ENCODE measurements around the gene GPSM3. TPM values are rescaled to one million over a fixed set of nuclear protein-coding genes. Genes with fewer than 3 reads are reported as not detected.
A peak's percentile ranks its signal among the peaks of the same experiment; 100 is the strongest.

GPSM3 gene
- total and polyA plus RNA-seq, 2 donors (not counting 3 experiments of a cell fraction or from before 2014, with no cell fraction given): 19.5 to 21.6 TPM

DNA sequence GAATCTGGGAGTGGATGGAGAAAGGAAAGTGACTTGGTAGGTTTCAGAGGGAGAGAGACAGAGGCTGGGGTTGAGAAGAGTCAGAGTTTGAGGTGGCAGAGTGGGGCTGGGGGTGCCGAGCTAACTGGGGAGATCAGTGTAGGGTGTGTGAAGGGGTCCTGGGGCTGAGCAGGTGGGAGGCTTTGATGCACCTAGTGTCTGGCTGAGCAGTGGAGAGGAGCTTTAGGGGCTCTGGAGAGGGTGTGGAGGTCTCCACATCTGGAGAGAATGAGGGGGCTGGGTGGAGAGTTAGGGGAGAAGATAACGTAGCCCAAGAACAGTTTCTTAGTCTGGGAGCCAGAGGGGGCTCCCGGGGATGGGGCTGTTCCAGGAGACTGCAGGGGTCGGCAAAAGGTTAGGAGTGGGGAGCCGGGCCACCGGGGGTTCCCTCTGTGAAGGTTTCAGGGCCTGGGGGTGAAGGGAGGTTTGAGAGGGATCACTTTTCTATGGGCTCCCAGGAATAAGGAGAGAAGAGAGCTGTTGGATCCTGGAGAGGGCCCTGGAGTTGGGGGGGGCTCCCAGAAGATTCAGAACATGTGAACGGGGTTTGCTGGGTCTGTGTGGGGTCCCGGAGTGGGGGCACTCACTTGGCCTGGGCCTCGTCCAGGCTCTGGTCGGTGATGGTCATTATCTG, 3.2 kb downstream of the GPSM3 start:
- ChIA-PET POLR2A (no interaction called here), CTCF (interaction anchor here (1.1 to 1.4 kb wide), 2 partner anchors 60 to 61 kb away, joined by 3 to 4 read pairs; partner anchors contain the start of gene ATF6B)
- intact Hi-C loops (cut with micrococcal nuclease) (no loop called here), dilution Hi-C loops (cut with MboI; ENCODE audit: extremely low pct_ligation_motif_present, low sequenced_read_pairs) (no loop called here)
- no peaks in the 10 kb centered on the region for H3K9me1 ChIP-seq (replicated peaks; ENCODE audit: control insufficient read depth, extremely low read depth, insufficient read depth, low read length)
- no peak for TF ChIP-seq GATA2 (IDR thresholded peaks at IDR 0.05; ENCODE audit: insufficient read depth, insufficient read length, low read depth, low read length)
- TF ChIP-seq MAX (IDR thresholded peaks at IDR 0.05; ENCODE audit: insufficient read depth, insufficient read length): no peak
- H3K4me2 ChIP-seq (ENCODE audit: insufficient read depth, low read length): peak overlapping the region; percentile 89
- peak overlapping the region; percentile 32 to 83 (median 73) for H3K4me3 ChIP-seq (replicated peaks in 1 of 3; ENCODE audit: insufficient read depth in 1 of 3, low read depth in 1 of 3, low read length in 3 of 3)
- BruUV-seq (replicated peaks): TSS peak; percentile 4
- no peaks in the 10 kb centered on the region for H3K9me3 ChIP-seq (replicated peaks; ENCODE audit: control insufficient read depth, insufficient read depth, low read length)
- no peak overlapping the region for H2AFZ ChIP-seq (ENCODE audit: low read depth, low read length)
- DNase-seq (ENCODE audit: low read depth, low spot score) (no peak), FAIRE-seq (no peak)
- no peaks in the 10 kb centered on the region for H3K27me3 ChIP-seq (ENCODE audit: control insufficient read depth in 2 of 2, insufficient read depth in 2 of 2, low read length in 2 of 2)
- H3K79me2 ChIP-seq (ENCODE audit: control insufficient read depth, insufficient read depth, low read length): peaks cover 23% of the 10 kb centered on the region
- H3K9ac ChIP-seq (replicated peaks; ENCODE audit: extremely low read depth, insufficient read depth, low read length): peak overlapping the region; percentile 66
- H3K27ac ChIP-seq (ENCODE audit: insufficient read depth, low read depth, low read length): peak overlapping the region; percentile 51
- peaks cover 0 to 16% of the 10 kb centered on the region in 2 experiments for H3K36me3 ChIP-seq (ENCODE audit: control insufficient read depth in 2 of 2, extremely low read depth in 1 of 2, insufficient read depth in 2 of 2, low read length in 2 of 2)
- peaks cover 41% of the 10 kb centered on the region for H3K4me1 ChIP-seq (ENCODE audit: control insufficient read depth, extremely low read depth, insufficient read depth, low read length)
- H4K20me1 ChIP-seq (replicated peaks; ENCODE audit: control insufficient read depth, extremely low read depth, insufficient read depth, low read length): no peaks in the 10 kb centered on the region

- intact Hi-C loops (cut with micrococcal nuclease): no loop called here
- Histone ChIP-seq H3K27me3 (ENCODE audit: control insufficient read depth in 2 of 2, insufficient read depth in 2 of 2, low read length in 2 of 2) (no peaks in the 10 kb centered on the region), H3K79me2 (ENCODE audit: control insufficient read depth, insufficient read depth, low read length) (peaks cover 23% of the 10 kb centered on the region), H2AFZ (ENCODE audit: low read depth, low read length) (no peak overlapping the region), H3K9me1 (replicated peaks; ENCODE audit: control insufficient read depth, extremely low read depth, insufficient read depth, low read length) (no peaks in the 10 kb centered on the region), H3K27ac (ENCODE audit: insufficient read depth, low read depth, low read length) (peak overlapping the region; percentile 51), H3K4me2 (ENCODE audit: insufficient read depth, low read length) (peak overlapping the region; percentile 89), H3K4me1 (ENCODE audit: control insufficient read depth, extremely low read depth, insufficient read depth, low read length) (peaks cover 41% of the 10 kb centered on the region), H3K4me3 (replicated peaks in 1 of 3; ENCODE audit: insufficient read depth in 1 of 3, low read depth in 1 of 3, low read length in 3 of 3) (peak overlapping the region; percentile 32 to 83 (median 73)), H3K9me3 (replicated peaks; ENCODE audit: control insufficient read depth, insufficient read depth, low read length) (no peaks in the 10 kb centered on the region), H3K9ac (replicated peaks; ENCODE audit: extremely low read depth, insufficient read depth, low read length) (peak overlapping the region; percentile 66), H3K36me3 (ENCODE audit: control insufficient read depth in 2 of 2, extremely low read depth in 1 of 2, insufficient read depth in 2 of 2, low read length in 2 of 2) (peaks cover 0 to 18% of the 10 kb centered on the region in 2 experiments), H4K20me1 (replicated peaks; ENCODE audit: control insufficient read depth, extremely low read depth, insufficient read depth, low read length) (no peaks in the 10 kb centered on the region)
- FAIRE-seq (peak; percentile 69), DNase-seq (ENCODE audit: low read depth, low spot score) (peak; percentile 29)
- dilution Hi-C loops (cut with MboI; ENCODE audit: extremely low pct_ligation_motif_present, low sequenced_read_pairs): no loop called here
- BruUV-seq (replicated peaks): no TSS peak
- POLR2A ChIA-PET: no interaction called here
- TF ChIP-seq CTCF (IDR thresholded peaks at IDR 0.05; ENCODE audit: extremely low read depth in 1 of 2, insufficient read depth in 1 of 2, low read depth in 1 of 2, low read length in 2 of 2) (no peak), POLR2AphosphoS5 (IDR thresholded peaks at IDR 0.05; ENCODE audit: insufficient read depth, low read depth, low read length) (no peak), JUN (IDR thresholded peaks at IDR 0.05; ENCODE audit: borderline replicate concordance, insufficient read depth, insufficient read length, low read depth) (no peak), MYC (IDR thresholded peaks at IDR 0.05; ENCODE audit: low read depth, low read length) (no peak), FOS (IDR thresholded peaks at IDR 0.05; ENCODE audit: borderline replicate concordance, insufficient read depth, low read length) (no peak), MAX (IDR thresholded peaks at IDR 0.05; ENCODE audit: insufficient read depth, insufficient read length) (no peak), POLR2A (IDR thresholded peaks at IDR 0.05; ENCODE audit: low read depth, low read length) (no peak), EZH2 (IDR thresholded peaks at IDR 0.05; ENCODE audit: borderline replicate concordance, low read depth, low read length, severe bottlenecking) (no peak)
- CTCF ChIA-PET: interaction anchor here (0.7 to 1.1 kb wide), 2 partner anchors 10 to 60 kb away, joined by 3 to 4 read pairs; partner anchors contain the start of gene ATF6B
Observed at GRCh38 chr6:32188381-32189068, 3.9 kb downstream of the GPSM3 start.
